ENCODE data around the gene ASTN2. TPM values are rescaled to one million over a fixed set of nuclear protein-coding genes. Genes with fewer than 3 reads are reported as not detected.

ASTN2 gene
- total RNA-seq, 2 experiments from 2014 or later = 1.7 to 4.2 TPM

DNA sequence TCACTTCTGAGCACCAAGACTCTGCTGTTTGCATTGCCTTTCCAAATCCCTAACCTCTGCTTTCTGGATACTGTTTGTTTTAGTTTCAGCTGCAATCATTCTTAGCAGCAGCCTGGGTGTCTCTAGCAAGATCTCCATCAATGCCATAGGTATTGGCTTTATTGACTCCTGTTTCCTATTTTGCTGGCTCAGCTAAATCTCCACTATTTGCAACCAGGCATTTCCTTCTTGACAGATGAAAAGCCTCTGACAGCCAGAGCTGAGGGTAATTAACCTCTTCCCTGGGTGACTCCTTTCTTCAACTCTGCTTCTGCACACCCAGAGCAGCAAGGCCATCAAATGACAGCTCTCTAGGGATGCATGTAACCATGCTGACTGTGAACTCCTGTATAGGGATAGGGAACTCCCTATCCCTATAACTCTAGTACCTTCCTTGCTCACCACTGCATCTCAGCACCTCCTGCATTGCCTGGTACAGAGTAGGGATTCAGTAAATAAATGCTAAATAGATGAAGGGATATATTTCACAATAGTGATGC is 434.2 kb downstream of the ASTN2 start:
- Histone ChIP-seq H3K4me3 (ENCODE audit: low read depth, low read length, poor library complexity, severe bottlenecking) (no peak overlapping the region), H4K20me1 (ENCODE audit: insufficient read depth, low read length) (no peaks in the 10 kb centered on the region), H3K36me3 (ENCODE audit: insufficient read depth, low read length) (no peaks in the 10 kb centered on the region), H3K27ac (ENCODE audit: low read depth, low read length, poor library complexity, severe bottlenecking) (no peak overlapping the region), H3K9me3 (ENCODE audit: low read length) (no peaks in the 10 kb centered on the region), H3K4me1 (ENCODE audit: insufficient read depth, low read length, poor library complexity, severe bottlenecking) (no peaks in the 10 kb centered on the region), H3K79me2 (ENCODE audit: insufficient read depth, low read depth, low read length) (no peaks in the 10 kb centered on the region), H3K4me2 (ENCODE audit: low read length) (no peak overlapping the region), H3K9me2 (ENCODE audit: insufficient read depth, low read length) (no peaks in the 10 kb centered on the region), H2AFZ (ENCODE audit: low read length) (no peak overlapping the region)
- DNase-seq (ENCODE audit: low spot score) = no peak
- ChIA-PET POLR2A (no interaction called here), CTCF (ENCODE audit: unreplicated experiment) (no interaction called here)
- BruUV-seq (replicated peaks) = no TSS peak
- no peak for TF ChIP-seq EZH2phosphoT487 (IDR thresholded peaks at IDR 0.05; ENCODE audit: borderline replicate concordance, low read depth, low read length)
- TF ChIP-seq, protein P1, sequence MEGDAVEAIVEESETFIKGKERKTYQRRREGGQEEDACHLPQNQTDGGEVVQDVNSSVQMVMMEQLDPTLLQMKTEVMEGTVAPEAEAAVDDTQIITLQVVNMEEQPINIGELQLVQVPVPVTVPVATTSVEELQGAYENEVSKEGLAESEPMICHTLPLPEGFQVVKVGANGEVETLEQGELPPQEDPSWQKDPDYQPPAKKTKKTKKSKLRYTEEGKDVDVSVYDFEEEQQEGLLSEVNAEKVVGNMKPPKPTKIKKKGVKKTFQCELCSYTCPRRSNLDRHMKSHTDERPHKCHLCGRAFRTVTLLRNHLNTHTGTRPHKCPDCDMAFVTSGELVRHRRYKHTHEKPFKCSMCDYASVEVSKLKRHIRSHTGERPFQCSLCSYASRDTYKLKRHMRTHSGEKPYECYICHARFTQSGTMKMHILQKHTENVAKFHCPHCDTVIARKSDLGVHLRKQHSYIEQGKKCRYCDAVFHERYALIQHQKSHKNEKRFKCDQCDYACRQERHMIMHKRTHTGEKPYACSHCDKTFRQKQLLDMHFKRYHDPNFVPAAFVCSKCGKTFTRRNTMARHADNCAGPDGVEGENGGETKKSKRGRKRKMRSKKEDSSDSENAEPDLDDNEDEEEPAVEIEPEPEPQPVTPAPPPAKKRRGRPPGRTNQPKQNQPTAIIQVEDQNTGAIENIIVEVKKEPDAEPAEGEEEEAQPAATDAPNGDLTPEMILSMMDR (conservative IDR thresholded peaks at IDR 0.05; ENCODE audit: low read length) = no peak
- intact Hi-C loops (cut with micrococcal nuclease; ENCODE audit: unreplicated experiment) = no loop called here

DNA sequence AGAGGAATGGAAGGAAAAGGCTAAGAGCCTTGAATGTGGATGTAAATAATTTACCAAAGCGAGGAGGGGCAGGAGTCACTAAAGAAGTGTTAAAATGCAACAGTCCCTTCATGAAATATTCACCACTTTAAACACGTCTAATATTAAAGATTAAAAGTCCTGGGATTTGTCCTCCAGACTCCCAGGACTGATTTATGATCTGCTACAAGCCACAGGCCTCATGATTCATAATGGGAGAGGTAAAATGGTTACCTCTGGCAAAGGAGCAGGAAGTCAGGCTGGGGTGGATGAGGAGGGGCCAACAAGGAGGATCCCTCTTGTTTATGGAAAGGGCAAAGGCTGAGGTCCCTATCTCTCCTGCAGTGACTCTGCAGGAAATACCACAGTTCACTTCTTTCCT is 435.4 kb downstream of the ASTN2 start:
- H3K4me1 ChIP-seq (ENCODE audit: insufficient read depth, low read length, poor library complexity, severe bottlenecking) = no peaks in the 10 kb centered on the region
- H3K4me3 ChIP-seq (ENCODE audit: low read depth, low read length, poor library complexity, severe bottlenecking) = no peak overlapping the region
- no peaks in the 10 kb centered on the region for H3K9me3 ChIP-seq (ENCODE audit: low read length)
- TF ChIP-seq, protein P1 (conservative IDR thresholded peaks at IDR 0.05; ENCODE audit: low read length) = no peak
- TF ChIP-seq EZH2phosphoT487 (IDR thresholded peaks at IDR 0.05; ENCODE audit: borderline replicate concordance, low read depth, low read length) = no peak
- no peak overlapping the region for H2AFZ ChIP-seq (ENCODE audit: low read length)
- no peaks in the 10 kb centered on the region for H4K20me1 ChIP-seq (ENCODE audit: insufficient read depth, low read length)
- BruUV-seq (replicated peaks) = no TSS peak
- H3K4me2 ChIP-seq (ENCODE audit: low read length) = no peak overlapping the region
- no peak overlapping the region for H3K27ac ChIP-seq (ENCODE audit: low read depth, low read length, poor library complexity, severe bottlenecking)
- no peaks in the 10 kb centered on the region for H3K9me2 ChIP-seq (ENCODE audit: insufficient read depth, low read length)
- H3K36me3 ChIP-seq (ENCODE audit: insufficient read depth, low read length) = no peaks in the 10 kb centered on the region
- intact Hi-C loops (cut with micrococcal nuclease; ENCODE audit: unreplicated experiment) = no loop called here
- no peak for DNase-seq (ENCODE audit: low spot score)
- ChIA-PET POLR2A (no interaction called here), CTCF (ENCODE audit: unreplicated experiment) (no interaction called here)
- H3K79me2 ChIP-seq (ENCODE audit: insufficient read depth, low read depth, low read length) = no peaks in the 10 kb centered on the region

DNA sequence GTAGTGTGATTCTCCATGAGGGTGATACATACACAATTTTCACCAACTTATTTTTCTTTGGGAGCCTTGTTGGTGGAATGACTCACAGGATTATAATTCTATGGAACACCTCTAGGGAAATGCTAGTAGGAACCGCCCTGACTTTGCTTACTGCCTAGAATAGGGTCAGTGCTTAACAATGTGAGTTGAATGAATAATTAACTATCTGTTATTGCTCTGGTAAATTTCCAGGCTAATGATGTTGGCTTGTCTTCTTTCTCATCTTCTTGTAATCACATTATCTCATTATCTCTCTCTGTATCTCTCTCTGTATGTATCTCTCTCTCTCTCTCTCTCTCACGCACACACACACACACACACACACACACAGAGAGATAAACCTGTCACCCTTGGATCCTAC is 436.7 kb downstream of the ASTN2 start:
- intact Hi-C loops (cut with micrococcal nuclease; ENCODE audit: unreplicated experiment) = no loop called here

More for the DNA sequence above, 436.7 kb downstream of the ASTN2 start:
- Histone ChIP-seq H3K27ac (ENCODE audit: low read depth, low read length, poor library complexity, severe bottlenecking) (no peak overlapping the region), H3K4me2 (ENCODE audit: low read length) (no peak overlapping the region), H3K4me3 (ENCODE audit: low read depth, low read length, poor library complexity, severe bottlenecking) (no peak overlapping the region), H3K9me3 (ENCODE audit: low read length) (no peaks in the 10 kb centered on the region), H3K4me1 (ENCODE audit: insufficient read depth, low read length, poor library complexity, severe bottlenecking) (no peaks in the 10 kb centered on the region), H2AFZ (ENCODE audit: low read length) (no peak overlapping the region), H4K20me1 (ENCODE audit: insufficient read depth, low read length) (no peaks in the 10 kb centered on the region), H3K36me3 (ENCODE audit: insufficient read depth, low read length) (no peaks in the 10 kb centered on the region), H3K79me2 (ENCODE audit: insufficient read depth, low read depth, low read length) (no peaks in the 10 kb centered on the region), H3K9me2 (ENCODE audit: insufficient read depth, low read length) (no peaks in the 10 kb centered on the region)
- no peak for DNase-seq (ENCODE audit: low spot score)
- CTCF ChIA-PET (ENCODE audit: unreplicated experiment) = no interaction called here
- TF ChIP-seq EZH2phosphoT487 (IDR thresholded peaks at IDR 0.05; ENCODE audit: borderline replicate concordance, low read depth, low read length) = no peak
- TF ChIP-seq, protein P1 (conservative IDR thresholded peaks at IDR 0.05; ENCODE audit: low read length) = no peak
- BruUV-seq (replicated peaks) = no TSS peak
- POLR2A ChIA-PET = no interaction called here
